CD14-positive monocyte (primary cell): Measurements from ENCODE around the gene C9. TPM values are rescaled to one million over a fixed set of nuclear protein-coding genes. Genes with fewer than 3 reads are reported as not detected.

ENCODE experiments used
- DNase-seq, 3 donors: peaks; one replicate each; pipeline ENCODE4 v3.0.0-alpha.2; 2011 to 2022
- H2AFZ ChIP-seq: 2 replicates; pipeline ENCODE4 v1.6.0; 2012; ENCODE audit warnings: mild to moderate bottlenecking, low read depth, low read length, inconsistent platforms; ENCODE audit not compliant: insufficient read depth, poor library complexity, severe bottlenecking
- H3K27ac ChIP-seq, 2 donors: 1 replicate in 1 of 2; 2 replicates in 1 of 2; pipeline ENCODE4 v1.5.1; 2012 to 2013; ENCODE audit warnings: low read length in 2 of 2, control low read depth in 1 of 2, inconsistent platforms in 1 of 2, low read depth in 1 of 2, mild to moderate bottlenecking in 1 of 2
- H3K27me3 ChIP-seq, 2 donors: one replicate each; pipeline versions ENCODE4 v1.6.0 to v1.6.1; 2011 to 2013; ENCODE audit warnings: low read length in 2 of 2; ENCODE audit not compliant: control insufficient read depth in 2 of 2, insufficient read depth in 2 of 2
- H3K36me3 ChIP-seq, 2 donors: replicated peaks in 1 of 2; 1 replicate in 1 of 2; 2 replicates in 1 of 2; pipeline versions ENCODE4 v1.5.1 to v1.6.1; 2012 to 2013; ENCODE audit warnings: low read length in 2 of 2, control low read depth in 1 of 2, inconsistent platforms in 1 of 2, mild to moderate bottlenecking in 1 of 2; ENCODE audit not compliant: insufficient read depth in 2 of 2, control insufficient read depth in 1 of 2
- H3K4me1 ChIP-seq, 2 donors: 1 replicate in 1 of 2; 2 replicates in 1 of 2; pipeline versions ENCODE4 v1.5.1 to v1.6.1; 2012 to 2013; ENCODE audit warnings: low read length in 2 of 2, control low read depth in 1 of 2, inconsistent platforms in 1 of 2, mild to moderate bottlenecking in 1 of 2, moderate library complexity in 1 of 2; ENCODE audit not compliant: insufficient read depth in 2 of 2, control insufficient read depth in 1 of 2
- H3K4me2 ChIP-seq: replicated peaks from 2 replicates; pipeline ENCODE3; 2012; ENCODE audit warnings: low read length, moderate library complexity, mild to moderate bottlenecking; ENCODE audit not compliant: poor library complexity, severe bottlenecking; ENCODE audit errors: extremely low read depth
- H3K4me3 ChIP-seq, 3 experiments: fragments of 200-600 bp in 1 of 3; sonication (generic) in 1 of 3; replicated peaks in 1 of 3; 1 replicate in 2 of 3; 2 replicates in 1 of 3; pipeline ENCODE4 v1.5.1; 2011 to 2013; ENCODE audit warnings: low read length in 3 of 3, mild to moderate bottlenecking in 3 of 3, control low read depth in 2 of 3, low read depth in 2 of 3, inconsistent platforms in 1 of 3, moderate library complexity in 1 of 3
- H3K79me2 ChIP-seq: 2 replicates; pipeline ENCODE4 v1.6.0; 2012; ENCODE audit warnings: mild to moderate bottlenecking, control low read depth, inconsistent platforms, low read length, moderate library complexity; ENCODE audit not compliant: insufficient read depth
- H3K9ac ChIP-seq: 2 replicates; pipeline ENCODE4 v1.6.0; 2017; ENCODE audit warnings: low read length, mild to moderate bottlenecking; ENCODE audit not compliant: insufficient read depth, poor library complexity, severe bottlenecking
- H3K9me3 ChIP-seq, 2 donors: replicated peaks in 1 of 2; 1 replicate in 1 of 2; 2 replicates in 1 of 2; pipeline versions ENCODE4 v1.5.1 to v1.6.1; 2012 to 2013; ENCODE audit warnings: low read length in 2 of 2, control low read depth in 1 of 2; ENCODE audit not compliant: control insufficient read depth in 1 of 2, insufficient read depth in 1 of 2
- H4K20me1 ChIP-seq: 2 replicates; pipeline ENCODE4 v1.6.0; 2012; ENCODE audit warnings: mild to moderate bottlenecking, low read length, control low read depth, moderate library complexity; ENCODE audit not compliant: insufficient read depth
- H3K27ac Mint-ChIP-seq, 7 donors: one replicate each; pipeline ENCODE4 v1.8.0; 2020; ENCODE audit warnings: mild to moderate bottlenecking in 7 of 7, mixed read lengths in 7 of 7, moderate library complexity in 6 of 7, inconsistent platforms in 2 of 7
- H3K27me3 Mint-ChIP-seq, 3 donors: one replicate each; pipeline ENCODE4 v1.8.0; 2021 to 2022; ENCODE audit warnings: low read depth in 3 of 3, mild to moderate bottlenecking in 3 of 3, mixed read lengths in 3 of 3, moderate library complexity in 3 of 3, inconsistent platforms in 1 of 3
- H3K36me3 Mint-ChIP-seq, 2 donors: one replicate each; pipeline ENCODE4 v1.8.0; 2020; ENCODE audit warnings: mixed read lengths in 2 of 2, inconsistent platforms in 1 of 2, mild to moderate bottlenecking in 1 of 2
- H3K4me1 Mint-ChIP-seq: one replicate; pipeline ENCODE4 v1.8.0; 2020; ENCODE audit warnings: mild to moderate bottlenecking, mixed read lengths
- H3K4me3 Mint-ChIP-seq, 2 donors: one replicate each; pipeline ENCODE4 v1.8.0; 2020; ENCODE audit warnings: mild to moderate bottlenecking in 2 of 2, mixed read lengths in 2 of 2, moderate library complexity in 1 of 2
- H3K9me3 Mint-ChIP-seq, 7 donors: one replicate each; pipeline ENCODE4 v1.8.0; 2020 to 2022; ENCODE audit warnings: mixed read lengths in 7 of 7, mild to moderate bottlenecking in 6 of 7, moderate library complexity in 6 of 7, inconsistent platforms in 2 of 7
- CTCF ChIP-seq: fragments of 200-600 bp; IDR thresholded peaks from one replicate; pipeline ENCODE4 v1.8.0; 2022; ENCODE audit warnings: antibody characterized with exemption, mild to moderate bottlenecking
- WGBS: methylation state at CpG from one replicate; pipeline ENCODE4 v1.1.5; 2013; ENCODE audit warnings: missing lambda C conversion rate; ENCODE audit not compliant: insufficient coverage; 5-methylcytosine and 5-hydroxymethylcytosine counted together
- intact Hi-C, 2 donors: fragments of 100-400 bp; cut with micrococcal nuclease; formaldehyde crosslinking; loops; one replicate each; pipeline versions ENCODE4 v1.15.0 to v1.15.1; 2023
- polyA plus RNA-seq, 3 donors: library from polyadenylated mRNA; depleted of rRNA in 1 of 3; unstranded in 2 of 3; stranded (reverse) in 1 of 3; fragments of 300-500 nt in 2 of 3; fragments of >200 nt in 1 of 3; fragmentation: Illumina TruSeq in 2 of 3; gene quantifications; 1 replicate in 2 of 3; 2 replicates in 1 of 3; pipeline ENCODE4 v1.2.3, GENCODE V29; 2012 to 2021

C9 gene
- polyA plus RNA-seq, 3 donors = not detected

GRCh38 chr5:39353717-39354399 lies 10.4 kb downstream of the C9 start:
- H3K27me3 Mint-ChIP-seq = peaks cover 0 to 3% (median 0%) of the 10 kb centered on the region in 3 donors
- H3K27ac Mint-ChIP-seq = no peak overlapping the region
- intact Hi-C loops = no loop called here
- H3K9ac ChIP-seq = no peak overlapping the region
- no peak overlapping the region for H3K4me3 Mint-ChIP-seq
- no peaks in the 10 kb centered on the region for H3K27me3 ChIP-seq
- H3K79me2 ChIP-seq = no peaks in the 10 kb centered on the region
- H3K9me3 Mint-ChIP-seq = peaks cover 22 to 36% (median 28%) of the 10 kb centered on the region in 7 donors
- H3K9me3 ChIP-seq = peaks cover 10 to 21% of the 10 kb centered on the region in 2 donors
- no peaks in the 10 kb centered on the region for H4K20me1 ChIP-seq
- WGBS = 100% methylated on average over 1 of the region's 1 CpG
- no peak overlapping the region for H3K27ac ChIP-seq
- no peak for TF ChIP-seq CTCF
- H3K4me1 ChIP-seq = no peaks in the 10 kb centered on the region
- H3K36me3 ChIP-seq = no peaks in the 10 kb centered on the region
- no peaks in the 10 kb centered on the region for H3K36me3 Mint-ChIP-seq
- H3K4me2 ChIP-seq = no peak overlapping the region
- no peaks in the 10 kb centered on the region for H3K4me1 Mint-ChIP-seq
- no peak for DNase-seq
- H3K4me3 ChIP-seq = no peak overlapping the region
- H2AFZ ChIP-seq = no peak overlapping the region

- no peaks in the 10 kb centered on the region for H3K36me3 Mint-ChIP-seq
- H3K4me1 ChIP-seq = no peaks in the 10 kb centered on the region
- no peak for DNase-seq
- intact Hi-C loops = no loop called here
- H4K20me1 ChIP-seq = no peaks in the 10 kb centered on the region
- peaks cover 22 to 33% (median 25%) of the 10 kb centered on the region in 7 donors for H3K9me3 Mint-ChIP-seq
- H3K27me3 ChIP-seq = no peaks in the 10 kb centered on the region
- H3K27ac ChIP-seq = no peak overlapping the region
- H3K79me2 ChIP-seq = no peaks in the 10 kb centered on the region
- H2AFZ ChIP-seq = no peak overlapping the region
- H3K27me3 Mint-ChIP-seq = peaks cover 0 to 3% (median 0%) of the 10 kb centered on the region in 3 donors
- no peak overlapping the region for H3K9ac ChIP-seq
- no peak overlapping the region for H3K27ac Mint-ChIP-seq
- 92% methylated on average over 1 of the region's 1 CpG for WGBS
- H3K4me2 ChIP-seq = no peak overlapping the region
- no peaks in the 10 kb centered on the region for H3K4me1 Mint-ChIP-seq
- H3K4me3 ChIP-seq = no peak overlapping the region
- H3K4me3 Mint-ChIP-seq = no peak overlapping the region
- peaks cover 10 to 21% of the 10 kb centered on the region in 2 donors for H3K9me3 ChIP-seq
- TF ChIP-seq CTCF = no peak
- H3K36me3 ChIP-seq = no peaks in the 10 kb centered on the region
These were observed 11.3 kb downstream of the C9 start for GRCh38 chr5:39352951-39353350.
